ENCODE results near the gene ARPC5.

ARPC5 gene

DNA sequence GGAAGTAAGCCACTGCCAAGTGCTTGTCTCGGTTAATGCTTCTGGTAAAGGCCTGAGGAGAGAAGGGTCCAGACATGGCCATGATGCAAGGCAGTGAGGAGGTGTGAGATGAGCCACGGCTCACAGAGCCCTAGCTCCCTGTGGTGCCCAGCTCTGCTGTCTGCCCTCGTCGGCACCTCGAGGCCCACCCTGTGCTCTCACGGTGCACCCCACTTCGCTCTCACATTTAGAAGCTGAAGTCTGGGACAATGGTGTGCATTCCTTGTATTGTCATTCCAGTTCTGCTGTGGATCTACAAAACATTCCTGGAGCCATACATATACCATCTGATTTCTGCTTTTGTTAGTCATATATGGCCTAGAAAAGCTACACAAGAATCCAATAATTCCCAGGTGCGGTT lies 48.7 kb downstream of the ARPC5 start:
- H3K27ac ChIP-seq, result no peak overlapping the region
- ChIA-PET CTCF (no interaction called here), POLR2A (ENCODE audit: low non-redundant PET) (no interaction called here)
- no peak for DNase-seq (ENCODE audit: low spot score)
- TF ChIP-seq, protein P1, sequence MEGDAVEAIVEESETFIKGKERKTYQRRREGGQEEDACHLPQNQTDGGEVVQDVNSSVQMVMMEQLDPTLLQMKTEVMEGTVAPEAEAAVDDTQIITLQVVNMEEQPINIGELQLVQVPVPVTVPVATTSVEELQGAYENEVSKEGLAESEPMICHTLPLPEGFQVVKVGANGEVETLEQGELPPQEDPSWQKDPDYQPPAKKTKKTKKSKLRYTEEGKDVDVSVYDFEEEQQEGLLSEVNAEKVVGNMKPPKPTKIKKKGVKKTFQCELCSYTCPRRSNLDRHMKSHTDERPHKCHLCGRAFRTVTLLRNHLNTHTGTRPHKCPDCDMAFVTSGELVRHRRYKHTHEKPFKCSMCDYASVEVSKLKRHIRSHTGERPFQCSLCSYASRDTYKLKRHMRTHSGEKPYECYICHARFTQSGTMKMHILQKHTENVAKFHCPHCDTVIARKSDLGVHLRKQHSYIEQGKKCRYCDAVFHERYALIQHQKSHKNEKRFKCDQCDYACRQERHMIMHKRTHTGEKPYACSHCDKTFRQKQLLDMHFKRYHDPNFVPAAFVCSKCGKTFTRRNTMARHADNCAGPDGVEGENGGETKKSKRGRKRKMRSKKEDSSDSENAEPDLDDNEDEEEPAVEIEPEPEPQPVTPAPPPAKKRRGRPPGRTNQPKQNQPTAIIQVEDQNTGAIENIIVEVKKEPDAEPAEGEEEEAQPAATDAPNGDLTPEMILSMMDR (conservative IDR thresholded peaks at IDR 0.05; ENCODE audit: low read depth), result no peak

DNA sequence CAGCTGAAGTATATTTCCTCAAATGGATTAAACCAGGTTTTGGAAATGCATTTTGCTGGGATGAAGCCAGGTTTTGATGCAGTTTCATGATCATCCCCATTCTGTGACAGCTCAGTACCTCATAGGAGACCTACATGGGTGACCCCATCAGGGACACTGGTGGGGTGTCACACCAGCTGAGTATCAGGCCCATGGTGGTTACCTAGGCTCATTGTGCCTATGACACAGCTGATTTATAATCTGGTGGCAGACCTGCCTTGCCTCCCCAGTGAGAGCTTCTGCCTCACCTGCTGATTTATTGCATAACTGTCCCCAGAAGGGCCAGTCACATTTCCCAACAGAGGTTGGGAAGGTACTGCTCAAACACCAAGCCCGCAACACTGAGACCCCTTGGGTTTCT lies 49.1 kb downstream of the ARPC5 start:
- no peak overlapping the region for H3K27ac ChIP-seq
- ChIA-PET CTCF (no interaction called here), POLR2A (ENCODE audit: low non-redundant PET) (no interaction called here)
- DNase-seq (ENCODE audit: low spot score), result no peak
- TF ChIP-seq, protein P1 (conservative IDR thresholded peaks at IDR 0.05; ENCODE audit: low read depth), result no peak

DNA sequence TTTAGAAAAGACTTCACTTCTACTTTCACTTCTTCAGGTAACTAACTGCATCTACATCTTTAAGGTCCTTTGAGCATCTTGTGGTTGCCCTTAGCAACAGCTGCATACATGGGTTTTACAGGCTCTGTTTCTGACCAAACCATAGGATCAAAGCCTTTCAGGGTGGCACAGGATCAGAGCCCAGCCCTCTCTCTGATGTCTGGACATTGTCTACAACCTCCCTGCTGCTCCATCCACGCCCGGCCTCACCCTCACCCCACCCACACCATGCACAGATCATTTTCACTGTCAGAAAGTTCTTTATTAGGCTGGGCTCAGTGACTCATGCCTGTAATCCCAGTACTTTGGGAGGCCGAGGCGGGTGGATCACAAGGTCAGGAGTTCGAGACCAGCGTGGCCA lies 50.5 kb downstream of the ARPC5 start:
- H3K27ac ChIP-seq, result no peak overlapping the region
- DNase-seq (ENCODE audit: low spot score), result no peak
- CTCF ChIA-PET, result interaction anchor here (0.6 kb wide), 2 partner anchors 16 to 20 kb away, joined by 3 to 4 read pairs; no protein-coding TSS in a partner anchor
- POLR2A ChIA-PET (ENCODE audit: low non-redundant PET), result no interaction called here
- TF ChIP-seq, protein P1 (conservative IDR thresholded peaks at IDR 0.05; ENCODE audit: low read depth), result no peak

DNA sequence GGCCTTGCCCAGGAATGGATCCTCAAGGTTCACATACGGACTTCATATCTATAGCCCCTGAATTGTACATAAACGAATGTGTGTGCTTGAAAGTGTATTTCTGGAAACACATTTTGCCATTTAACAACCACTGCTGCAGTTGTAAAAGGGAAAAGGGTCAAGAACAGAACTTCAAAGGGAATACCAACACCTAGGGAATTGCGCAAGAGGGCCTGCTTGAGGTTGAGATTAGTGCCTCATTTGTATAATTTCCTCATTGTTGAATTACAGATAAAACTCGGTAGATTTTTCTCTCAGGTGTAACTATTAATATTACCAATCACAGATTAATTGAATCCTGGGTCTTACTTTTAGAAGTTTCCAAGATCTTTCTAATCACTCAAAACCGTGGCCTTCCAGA lies 51.4 kb downstream of the ARPC5 start:
- H3K27ac ChIP-seq, result no peak overlapping the region
- no peak for DNase-seq (ENCODE audit: low spot score)
- POLR2A ChIA-PET (ENCODE audit: low non-redundant PET), result no interaction called here
- CTCF ChIA-PET, result no interaction called here
- TF ChIP-seq, protein P1 (conservative IDR thresholded peaks at IDR 0.05; ENCODE audit: low read depth), result no peak

DNA sequence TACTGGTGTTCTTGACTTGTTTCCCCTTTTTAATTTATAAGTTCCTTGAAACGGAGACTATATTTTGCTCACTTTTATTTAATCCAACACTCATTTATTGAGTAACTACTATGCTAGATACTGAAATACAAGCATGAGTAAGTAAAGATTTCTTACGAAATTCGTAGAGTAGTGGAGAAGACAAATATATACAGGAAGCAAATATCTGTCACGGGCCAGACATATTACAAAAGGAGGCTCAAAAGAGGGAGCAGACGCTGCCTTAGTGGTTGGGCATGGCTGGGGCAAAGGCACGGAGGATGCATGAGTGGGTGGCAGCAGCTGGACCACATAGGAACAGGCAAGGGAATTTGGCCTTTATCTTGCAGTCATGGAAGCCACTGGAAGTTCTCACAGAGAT lies 52.1 kb downstream of the ARPC5 start:
- no peak for DNase-seq (ENCODE audit: low spot score)
- TF ChIP-seq, protein P1 (conservative IDR thresholded peaks at IDR 0.05; ENCODE audit: low read depth), result no peak
- CTCF ChIA-PET, result no interaction called here
- H3K27ac ChIP-seq, result no peak overlapping the region
- POLR2A ChIA-PET (ENCODE audit: low non-redundant PET), result no interaction called here

DNA sequence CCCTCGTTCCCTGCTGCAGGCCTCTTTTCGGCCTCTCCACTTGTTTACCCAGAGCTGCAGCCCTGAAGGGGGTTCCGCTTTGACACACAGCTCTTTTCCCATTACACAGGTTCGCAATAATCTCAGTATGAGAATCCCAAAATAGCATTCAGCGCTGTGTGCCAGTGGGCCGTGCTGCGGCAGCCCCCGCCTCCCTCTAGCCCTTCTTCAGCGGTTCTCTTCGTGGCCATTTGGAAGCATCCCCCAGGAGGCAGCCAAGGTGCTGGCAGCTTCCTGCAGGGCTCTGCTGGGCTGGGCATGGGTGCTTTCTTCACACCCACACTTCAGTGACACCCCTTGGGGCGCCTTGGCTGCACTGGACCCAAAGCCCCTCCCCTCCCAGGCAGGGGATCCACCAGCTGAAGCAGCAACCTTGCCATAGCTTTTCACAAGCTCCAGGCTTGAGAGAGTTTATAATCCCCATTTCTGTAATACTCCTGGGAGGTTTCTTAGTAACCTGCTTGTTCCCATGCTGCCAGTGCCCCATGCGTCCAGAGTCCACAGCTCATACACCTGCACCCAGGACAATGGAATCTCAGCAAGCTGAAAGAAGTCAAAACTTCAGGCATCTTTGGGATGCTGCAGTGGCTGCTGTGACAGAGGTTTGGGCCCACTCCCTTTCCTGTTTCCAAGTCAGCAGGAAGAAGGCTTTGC lies 53.4 kb downstream of the ARPC5 start:
- ChIA-PET POLR2A (ENCODE audit: low non-redundant PET) (no interaction called here), CTCF (interaction anchor here (0.6 kb wide), 1 partner anchor 233 kb away, joined by 3 read pairs; no protein-coding TSS in a partner anchor)
- TF ChIP-seq, protein P1 (conservative IDR thresholded peaks at IDR 0.05; ENCODE audit: low read depth), result no peak
- DNase-seq (ENCODE audit: low spot score), result no peak
- no peak overlapping the region for H3K27ac ChIP-seq
